Omental fat pad (tissue), 4 donors: ENCODE results near the gene NOP53. TPM values are rescaled to one million over a fixed set of nuclear protein-coding genes. Genes with fewer than 3 reads are reported as not detected.
"Not testable (repeated sequence)": the region's sequence is repeated elsewhere in the genome, so short reads cannot be mapped to it uniquely, and the experiment has no call there.

Source experiments
- ATAC-seq: fragments of 150-250 bp; one replicate; pipeline ENCODE4 v1.9.1; 2016; ENCODE audit warnings: mild to moderate bottlenecking, moderate library complexity; ENCODE audit not compliant: low FRiP score
- DNase-seq: peaks from one replicate; pipeline ENCODE4 v3.0.0-alpha.2; 2019; ENCODE audit warnings: low spot score
- total RNA-seq, 4 donors: library from RNA; depleted of rRNA; stranded (reverse); fragments of >200 nt; gene quantifications; one replicate each; pipeline ENCODE4 v1.1.0, GENCODE V29; 2016
- TF ChIP-seq, protein P1 (sequence below), 3 donors: fragments of 450-650 bp; IDR thresholded peaks; one replicate each; pipeline ENCODE4 v1.5.1; 2016 to 2017; ENCODE audit warnings: antibody characterized with exemption in 3 of 3, mild to moderate bottlenecking in 3 of 3, moderate library complexity in 2 of 3

The NOP53 gene
- total RNA-seq, 4 donors from 2014 or later: 212 to 267 (median 232) TPM

- DNase-seq (no peak), ATAC-seq (no peak)
- TF ChIP-seq, protein P1, sequence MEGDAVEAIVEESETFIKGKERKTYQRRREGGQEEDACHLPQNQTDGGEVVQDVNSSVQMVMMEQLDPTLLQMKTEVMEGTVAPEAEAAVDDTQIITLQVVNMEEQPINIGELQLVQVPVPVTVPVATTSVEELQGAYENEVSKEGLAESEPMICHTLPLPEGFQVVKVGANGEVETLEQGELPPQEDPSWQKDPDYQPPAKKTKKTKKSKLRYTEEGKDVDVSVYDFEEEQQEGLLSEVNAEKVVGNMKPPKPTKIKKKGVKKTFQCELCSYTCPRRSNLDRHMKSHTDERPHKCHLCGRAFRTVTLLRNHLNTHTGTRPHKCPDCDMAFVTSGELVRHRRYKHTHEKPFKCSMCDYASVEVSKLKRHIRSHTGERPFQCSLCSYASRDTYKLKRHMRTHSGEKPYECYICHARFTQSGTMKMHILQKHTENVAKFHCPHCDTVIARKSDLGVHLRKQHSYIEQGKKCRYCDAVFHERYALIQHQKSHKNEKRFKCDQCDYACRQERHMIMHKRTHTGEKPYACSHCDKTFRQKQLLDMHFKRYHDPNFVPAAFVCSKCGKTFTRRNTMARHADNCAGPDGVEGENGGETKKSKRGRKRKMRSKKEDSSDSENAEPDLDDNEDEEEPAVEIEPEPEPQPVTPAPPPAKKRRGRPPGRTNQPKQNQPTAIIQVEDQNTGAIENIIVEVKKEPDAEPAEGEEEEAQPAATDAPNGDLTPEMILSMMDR (IDR thresholded peaks at IDR 0.05): no peak
Observed at GRCh38 chr19:47730521-47730889, 14.8 kb upstream of the NOP53 start.

GRCh38 chr19:47730910-47731309, 14.4 kb upstream of the NOP53 start:
- ATAC-seq (no peak), DNase-seq (no peak)
- TF ChIP-seq, protein P1 (IDR thresholded peaks at IDR 0.05): no peak

GRCh38 chr19:47735131-47735530, 10.2 kb upstream of the NOP53 start:
- TF ChIP-seq, protein P1 (IDR thresholded peaks at IDR 0.05): no peak
- DNase-seq (no peak), ATAC-seq (no peak)

GRCh38 chr19:47740866-47741519, 4.4 kb upstream of the NOP53 start:
- ATAC-seq: no peak
- DNase-seq: no peak
- TF ChIP-seq, protein P1 (IDR thresholded peaks at IDR 0.05): no peak

GRCh38 chr19:47741544-47742140, 3.7 kb upstream of the NOP53 start:
- DNase-seq (no peak), ATAC-seq (no peak)
- TF ChIP-seq, protein P1 (IDR thresholded peaks at IDR 0.05): no peak

- ATAC-seq (no peak), DNase-seq (no peak)
- TF ChIP-seq, protein P1 (IDR thresholded peaks at IDR 0.05): no peak
Observed at GRCh38 chr19:47742634-47743033, 2.7 kb upstream of the NOP53 start.

GRCh38 chr19:47746129-47746528, 783 bp downstream of the NOP53 start:
- not testable (repeated sequence) for DNase-seq, ATAC-seq
